SKM-1 (cell line): ENCODE results near the gene PFN4.
"Not testable (repeated sequence)": the region's sequence is repeated elsewhere in the genome, so short reads cannot be mapped to it uniquely, and the experiment has no call there.

Experiments
- DNase-seq: peaks from one replicate; lab custom pipeline; 2025; ENCODE audit not compliant: unreplicated experiment; lab: John Stamatoyannopoulos, UW

PFN4 gene

GRCh38 chr2:24123195-24123921 lies at the start of gene PFN4, which contains the start of gene FAM228B:
Gene PFN4 (minus strand): TSS chr2:24123334. CDS start chr2:24122535, 799 bp downstream.
Gene FAM228B (plus strand): TSS chr2:24123469. CDS start chr2:24124362, 893 bp downstream.
- DNase-seq = peak; percentile 55

GRCh38 chr2:24169023-24169422 lies 45.9 kb upstream of the PFN4 start:
- no peak for DNase-seq

GRCh38 chr2:24164416-24164973 lies 41.4 kb upstream of the PFN4 start:
- DNase-seq = no peak

GRCh38 chr2:24163601-24164000 lies 40.5 kb upstream of the PFN4 start:
- no peak for DNase-seq

- DNase-seq = no peak
Measured at GRCh38 chr2:24163186-24163585, 40.1 kb upstream of the PFN4 start.

GRCh38 chr2:24162494-24162893 lies 39.4 kb upstream of the PFN4 start:
- DNase-seq = no peak

GRCh38 chr2:24160761-24161160 lies 37.6 kb upstream of the PFN4 start:
- no peak for DNase-seq

GRCh38 chr2:24159708-24160107 lies 36.6 kb upstream of the PFN4 start:
- no peak for DNase-seq

GRCh38 chr2:24158131-24158530 lies 35.0 kb upstream of the PFN4 start:
- DNase-seq = no peak

GRCh38 chr2:24153478-24153877 lies 30.3 kb upstream of the PFN4 start:
- DNase-seq = no peak

GRCh38 chr2:24152413-24153197 lies 29.5 kb upstream of the PFN4 start:
- DNase-seq = no peak

GRCh38 chr2:24147364-24147763 lies 24.2 kb upstream of the PFN4 start:
- no peak for DNase-seq

GRCh38 chr2:24140305-24140704 lies 17.2 kb upstream of the PFN4 start:
- not testable (repeated sequence) for DNase-seq

- DNase-seq = no peak
Measured at GRCh38 chr2:24132543-24132942, 9.4 kb upstream of the PFN4 start.

- DNase-seq = no peak
Measured at GRCh38 chr2:24125956-24126355, 2.8 kb upstream of the PFN4 start.

GRCh38 chr2:24123922-24124580 lies 917 bp upstream of the PFN4 start:
- no peak for DNase-seq

GRCh38 chr2:24122366-24123194 lies 554 bp downstream of the PFN4 start:
- no peak for DNase-seq

- no peak for DNase-seq
Measured at GRCh38 chr2:24121469-24121868, 1.7 kb downstream of the PFN4 start.

- no peak for DNase-seq
Measured at GRCh38 chr2:24121066-24121465, 2.1 kb downstream of the PFN4 start.

- no peak for DNase-seq
Measured at GRCh38 chr2:24117902-24118301, 5.2 kb downstream of the PFN4 start.

GRCh38 chr2:24115057-24115456 lies 8.1 kb downstream of the PFN4 start:
- DNase-seq = no peak
